H9 (cell line): ENCODE results near the gene KRTAP26-1. TPM values are rescaled to one million over a fixed set of nuclear protein-coding genes. Genes with fewer than 3 reads are reported as not detected.
A peak's percentile ranks its signal among the peaks of the same experiment; 100 is the strongest.

Experiments used
- DNase-seq: peaks from one replicate; pipeline ENCODE4 v3.0.0-alpha.2; 2017
- H2AFZ ChIP-seq: one replicate; pipeline ENCODE4 v1.6.1; 2013; ENCODE audit warnings: mild to moderate bottlenecking, low read length, control low read depth, moderate library complexity
- H2AK5ac ChIP-seq: 2 replicates; pipeline ENCODE4 v1.6.1; 2013; ENCODE audit warnings: low read length, control low read depth, mixed read lengths; ENCODE audit not compliant: insufficient read length
- H2BK120ac ChIP-seq: one replicate; pipeline ENCODE4 v1.6.1; 2013; ENCODE audit warnings: low read depth, mild to moderate bottlenecking, low read length, control low read depth, inconsistent platforms; ENCODE audit not compliant: poor library complexity, severe bottlenecking
- H2BK12ac ChIP-seq: 2 replicates; pipeline ENCODE4 v1.6.1; 2013; ENCODE audit warnings: low read length, control low read depth, mixed read lengths, low read depth; ENCODE audit not compliant: insufficient read length
- H2BK15ac ChIP-seq: 2 replicates; pipeline ENCODE4 v1.6.1; 2013; ENCODE audit warnings: low read depth, low read length, control low read depth
- H2BK20ac ChIP-seq: one replicate; pipeline ENCODE4 v1.6.1; 2013; ENCODE audit warnings: low read depth, mild to moderate bottlenecking, low read length, control low read depth, inconsistent platforms; ENCODE audit not compliant: poor library complexity, severe bottlenecking
- H2BK5ac ChIP-seq: 2 replicates; pipeline ENCODE4 v1.6.1; 2013; ENCODE audit warnings: low read length, control low read depth, mixed read lengths; ENCODE audit not compliant: insufficient read length
- H3K14ac ChIP-seq: 2 replicates; pipeline ENCODE4 v1.6.1; 2013; ENCODE audit warnings: low read length, control low read depth; ENCODE audit not compliant: insufficient read depth
- H3K18ac ChIP-seq: 2 replicates; pipeline ENCODE4 v1.6.1; 2013; ENCODE audit warnings: low read depth, mild to moderate bottlenecking, mixed read lengths, low read length, control low read depth; ENCODE audit not compliant: insufficient read length
- H3K23ac ChIP-seq: 2 replicates; pipeline ENCODE4 v1.6.1; 2013; ENCODE audit warnings: low read length, control low read depth, mixed read lengths, low read depth; ENCODE audit not compliant: insufficient read length
- H3K23me2 ChIP-seq: 2 replicates; pipeline ENCODE4 v1.6.1; 2013; ENCODE audit warnings: low read depth, mild to moderate bottlenecking, mixed read lengths, low read length, control low read depth; ENCODE audit not compliant: insufficient read length, poor library complexity, severe bottlenecking
- H3K27ac ChIP-seq: 2 replicates; pipeline ENCODE4 v1.5.1; 2013; ENCODE audit warnings: low read length, control low read depth, mixed read lengths, low read depth; ENCODE audit not compliant: insufficient read length
- H3K27me3 ChIP-seq: 2 replicates; pipeline ENCODE4 v1.6.1; 2013; ENCODE audit warnings: low read length, control low read depth, inconsistent platforms; ENCODE audit not compliant: insufficient read depth
- H3K4ac ChIP-seq: 2 replicates; pipeline ENCODE4 v1.6.1; 2013; ENCODE audit warnings: low read depth, mild to moderate bottlenecking, control low read depth, inconsistent platforms, low read length, moderate library complexity
- H3K4me1 ChIP-seq: 2 replicates; pipeline ENCODE4 v1.6.1; 2013; ENCODE audit warnings: low read length, control low read depth, inconsistent platforms; ENCODE audit not compliant: insufficient read depth
- H3K4me2 ChIP-seq: 2 replicates; pipeline ENCODE4 v1.6.1; 2013; ENCODE audit warnings: low read length, control low read depth, mixed read lengths; ENCODE audit not compliant: insufficient read length, insufficient read depth
- H3K56ac ChIP-seq: 2 replicates; pipeline ENCODE4 v1.6.1; 2013; ENCODE audit warnings: low read depth, mild to moderate bottlenecking, mixed read lengths, low read length, control low read depth; ENCODE audit not compliant: insufficient read length
- H3K79me1 ChIP-seq: 2 replicates; pipeline ENCODE4 v1.6.1; 2013; ENCODE audit warnings: low read depth, mild to moderate bottlenecking, moderate library complexity, low read length, control low read depth, inconsistent platforms; ENCODE audit not compliant: insufficient read depth, poor library complexity, severe bottlenecking
- H3K79me2 ChIP-seq: 2 replicates; pipeline ENCODE4 v1.6.1; 2013; ENCODE audit warnings: low read length, control low read depth, inconsistent platforms; ENCODE audit not compliant: insufficient read depth
- H3K9ac ChIP-seq: 2 replicates; pipeline ENCODE4 v1.6.1; 2013; ENCODE audit warnings: low read length, control low read depth, mixed read lengths; ENCODE audit not compliant: insufficient read length; ENCODE audit errors: extremely low read depth
- H3K9me3 ChIP-seq: one replicate; pipeline ENCODE4 v1.6.1; 2013; ENCODE audit warnings: low read depth, low read length, inconsistent platforms; ENCODE audit not compliant: control insufficient read depth
- H3T11ph ChIP-seq: one replicate; pipeline ENCODE4 v1.6.1; 2013; ENCODE audit warnings: mild to moderate bottlenecking, low read length, control low read depth, inconsistent platforms
- H4K20me1 ChIP-seq: one replicate; pipeline ENCODE4 v1.6.1; 2013; ENCODE audit not compliant: control insufficient read depth, insufficient read length, insufficient read depth
- H4K5ac ChIP-seq: 2 replicates; pipeline ENCODE4 v1.6.1; 2013; ENCODE audit warnings: low read depth, mild to moderate bottlenecking, mixed read lengths, low read length, control low read depth; ENCODE audit not compliant: insufficient read length
- H4K8ac ChIP-seq: replicated peaks from 2 replicates; pipeline ENCODE4 v1.6.1; 2013; ENCODE audit warnings: low read length, control low read depth, mixed read lengths, low read depth; ENCODE audit not compliant: insufficient read length
- H4K91ac ChIP-seq: 2 replicates; pipeline ENCODE4 v1.6.1; 2013; ENCODE audit warnings: low read depth, mild to moderate bottlenecking, moderate library complexity, mixed read lengths, low read length, control low read depth; ENCODE audit not compliant: insufficient read length
- H3K27ac Mint-ChIP-seq, 3 experiments: 2 replicates in 2 of 3; 3 replicates in 1 of 3; pipeline ENCODE4 v1.8.0; 2020 to 2021; ENCODE audit warnings: mixed read lengths in 3 of 3, mild to moderate bottlenecking in 1 of 3, moderate library complexity in 1 of 3
- H3K27me3 Mint-ChIP-seq: 2 replicates; pipeline ENCODE4 v1.8.0; 2021; ENCODE audit warnings: low read depth, mild to moderate bottlenecking, moderate library complexity, mixed read lengths
- H3K36me3 Mint-ChIP-seq, 3 experiments: 2 replicates in 2 of 3; 3 replicates in 1 of 3; pipeline ENCODE4 v1.8.0; 2020 to 2021; ENCODE audit warnings: low read depth in 3 of 3, mixed read lengths in 3 of 3; ENCODE audit not compliant: insufficient read depth in 1 of 3
- H3K4me1 Mint-ChIP-seq, 2 experiments: 2 replicates each; pipeline ENCODE4 v1.8.0; 2020; ENCODE audit warnings: mixed read lengths in 2 of 2
- H3K4me3 Mint-ChIP-seq, 2 experiments: 2 replicates in 1 of 2; 3 replicates in 1 of 2; pipeline ENCODE4 v1.8.0; 2020 to 2021; ENCODE audit warnings: mild to moderate bottlenecking in 2 of 2, mixed read lengths in 2 of 2, moderate library complexity in 1 of 2
- H3K9me3 Mint-ChIP-seq, 2 experiments: 2 replicates in 1 of 2; 3 replicates in 1 of 2; pipeline ENCODE4 v1.8.0; 2020; ENCODE audit warnings: mild to moderate bottlenecking in 2 of 2, mixed read lengths in 2 of 2, moderate library complexity in 1 of 2
- WGBS: extraction: QIAGEN DNeasy Blood & Tissue Kit; methylation state at CpG from one replicate; pipeline ENCODE4 v1.1.7; 2013; ENCODE audit warnings: missing lambda C conversion rate, low lambda C conversion rate, mixed read lengths; ENCODE audit not compliant: insufficient read length; ENCODE audit errors: extremely low coverage; 5-methylcytosine and 5-hydroxymethylcytosine counted together
- total RNA-seq: library from RNA; stranded (reverse); gene quantifications from 2 replicates; pipeline ENCODE4 v1.2.1, GENCODE V29; 2021
- TF ChIP-seq, protein P1 (sequence below): fragments of 200-600 bp; sonication (generic); conservative IDR thresholded peaks from 3 replicates; pipeline ENCODE4 v1.8.0; 2021; ENCODE audit warnings: antibody characterized with exemption, mild to moderate bottlenecking

Gene KRTAP26-1
- total RNA-seq, 1 experiment from 2014 or later = not detected

DNA sequence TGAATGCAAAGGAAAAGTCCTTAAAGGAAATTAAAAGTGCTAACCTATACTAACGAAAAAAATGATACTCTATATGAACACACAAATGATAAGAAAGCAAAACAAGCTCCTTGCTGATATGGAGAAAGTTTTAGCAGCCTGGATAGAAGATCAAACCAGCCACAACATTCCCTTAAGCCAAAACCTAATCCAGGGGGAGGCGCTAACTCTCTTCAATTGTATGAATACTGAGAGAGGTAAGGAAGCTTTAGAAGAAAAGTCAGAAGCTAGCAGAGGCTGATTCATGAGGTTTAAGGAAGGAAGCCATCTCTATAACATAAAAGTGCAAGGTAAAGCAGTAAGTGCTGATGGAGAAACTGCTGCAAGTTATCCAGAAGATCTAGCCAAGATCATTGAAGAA lies 24.9 kb upstream of the KRTAP26-1 start:
- Histone ChIP-seq H3K23me2 (no peaks in the 10 kb centered on the region), H3K4me2 (no peak overlapping the region), H3K4me1 (peaks cover under 1% of the 10 kb centered on the region; the same call in 1 of the 2 replicates), H2BK15ac (no peak overlapping the region), H2BK20ac (no peak overlapping the region), H3K27me3 (no peaks in the 10 kb centered on the region), H3K56ac (no peak overlapping the region), H3K9me3 (no peaks in the 10 kb centered on the region), H2BK12ac (no peak overlapping the region), H2BK120ac (no peak overlapping the region), H4K91ac (no peak overlapping the region), H4K20me1 (no peaks in the 10 kb centered on the region), H2AK5ac (no peak overlapping the region), H2BK5ac (no peak overlapping the region), H4K8ac (no peak overlapping the region), H3K9ac (no peak overlapping the region), H3K4ac (no peak overlapping the region), H3K18ac (no peak overlapping the region), H4K5ac (no peak overlapping the region), H3K79me2 (no peaks in the 10 kb centered on the region), H3K23ac (no peak overlapping the region), H3T11ph (no peak overlapping the region), H3K27ac (no peak overlapping the region), H3K14ac (no peak overlapping the region), H2AFZ (no peak overlapping the region), H3K79me1 (no peaks in the 10 kb centered on the region)
- peaks cover 0 to 7% (median 0%) of the 10 kb centered on the region in 3 experiments; a peak in 1 of 7 replicates for H3K36me3 Mint-ChIP-seq
- H3K4me3 Mint-ChIP-seq = no peak overlapping the region
- WGBS = no CpG with 5 or more reads among the region's 2 CpGs
- TF ChIP-seq, protein P1, sequence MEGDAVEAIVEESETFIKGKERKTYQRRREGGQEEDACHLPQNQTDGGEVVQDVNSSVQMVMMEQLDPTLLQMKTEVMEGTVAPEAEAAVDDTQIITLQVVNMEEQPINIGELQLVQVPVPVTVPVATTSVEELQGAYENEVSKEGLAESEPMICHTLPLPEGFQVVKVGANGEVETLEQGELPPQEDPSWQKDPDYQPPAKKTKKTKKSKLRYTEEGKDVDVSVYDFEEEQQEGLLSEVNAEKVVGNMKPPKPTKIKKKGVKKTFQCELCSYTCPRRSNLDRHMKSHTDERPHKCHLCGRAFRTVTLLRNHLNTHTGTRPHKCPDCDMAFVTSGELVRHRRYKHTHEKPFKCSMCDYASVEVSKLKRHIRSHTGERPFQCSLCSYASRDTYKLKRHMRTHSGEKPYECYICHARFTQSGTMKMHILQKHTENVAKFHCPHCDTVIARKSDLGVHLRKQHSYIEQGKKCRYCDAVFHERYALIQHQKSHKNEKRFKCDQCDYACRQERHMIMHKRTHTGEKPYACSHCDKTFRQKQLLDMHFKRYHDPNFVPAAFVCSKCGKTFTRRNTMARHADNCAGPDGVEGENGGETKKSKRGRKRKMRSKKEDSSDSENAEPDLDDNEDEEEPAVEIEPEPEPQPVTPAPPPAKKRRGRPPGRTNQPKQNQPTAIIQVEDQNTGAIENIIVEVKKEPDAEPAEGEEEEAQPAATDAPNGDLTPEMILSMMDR = peak; percentile 55
- H3K27ac Mint-ChIP-seq = no peak overlapping the region
- peaks cover 8 to 15% of the 10 kb centered on the region in 2 experiments; a peak in 4 of 5 replicates for H3K9me3 Mint-ChIP-seq
- H3K4me1 Mint-ChIP-seq = peaks cover 11 to 17% of the 10 kb centered on the region in 2 experiments
- H3K27me3 Mint-ChIP-seq = no peaks in the 10 kb centered on the region
- DNase-seq = no peak
